Peyer's patch (tissue), 4 donors: ENCODE data around the gene VAMP5.

ENCODE experiments used
- CTCF ChIP-seq, 6 experiments: fragments of 450-650 bp in 4 of 6; fragments of 200-600 bp in 2 of 6; sonication (generic) in 1 of 6; IDR thresholded peaks; one replicate each; pipeline ENCODE4 v1.5.1; 2017 to 2019; ENCODE audit warnings: antibody characterized with exemption in 6 of 6, mild to moderate bottlenecking in 3 of 6, moderate library complexity in 1 of 6
- POLR2A ChIP-seq, 2 donors: fragments of 450-650 bp; IDR thresholded peaks; one replicate each; pipeline ENCODE4 v1.5.1; 2017; ENCODE audit warnings: antibody characterized with exemption in 2 of 2, mild to moderate bottlenecking in 2 of 2, moderate library complexity in 2 of 2

DNA sequence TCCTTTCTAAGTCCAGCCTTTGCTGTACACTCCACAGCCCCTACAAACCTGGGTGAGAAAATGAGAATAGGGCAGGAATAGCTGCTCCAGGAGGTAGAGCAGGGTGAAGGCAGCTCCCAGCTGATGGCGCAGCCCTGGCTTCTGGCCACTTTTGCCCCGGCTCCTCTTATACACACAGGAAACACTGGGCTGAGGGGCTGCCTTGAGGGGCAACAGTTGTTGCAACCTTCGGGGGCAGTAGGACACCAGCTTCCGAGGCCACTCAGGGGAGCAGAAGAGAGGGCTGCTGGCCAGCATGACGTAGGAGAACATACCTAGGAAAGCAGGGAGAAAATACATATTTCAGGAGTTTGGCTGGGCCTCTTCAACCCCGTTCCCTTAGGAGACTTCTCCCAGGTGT lies 31.0 kb upstream of the VAMP5 start:
- TF ChIP-seq CTCF (IDR thresholded peaks at IDR 0.05) (no peak), POLR2A (IDR thresholded peaks at IDR 0.05) (no peak)
